DOHH2 (cell line): Measurements from ENCODE around the gene FHOD1.

Source experiments
- H3F3A ChIP-seq: fragments of 200-600 bp; sonication (generic), shearing (Covaris generic); 2 replicates; pipeline ENCODE4 v1.6.0; 2016; ENCODE audit warnings: antibody characterized with exemption, mild to moderate bottlenecking; ENCODE audit not compliant: control insufficient read depth, insufficient read depth
- H3K27ac ChIP-seq: fragments of 200-600 bp; sonication (generic); 2 replicates; pipeline ENCODE4 v1.5.1; 2014; ENCODE audit warnings: low read depth, mild to moderate bottlenecking, low read length, moderate library complexity
- H3K27me3 ChIP-seq: fragments of 200-600 bp; sonication (generic); 2 replicates; pipeline ENCODE4 v1.6.1; 2014; ENCODE audit warnings: mild to moderate bottlenecking, low read length, mixed read lengths; ENCODE audit not compliant: control insufficient read depth
- H3K36me3 ChIP-seq: fragments of 200-600 bp; sonication (generic); 2 replicates; pipeline ENCODE4 v1.6.1; 2014; ENCODE audit warnings: mild to moderate bottlenecking, low read length, moderate library complexity, mixed read lengths; ENCODE audit not compliant: control insufficient read depth
- H3K4me1 ChIP-seq: fragments of 200-600 bp; sonication (generic); 2 replicates; pipeline ENCODE4 v1.6.1; 2014; ENCODE audit warnings: mild to moderate bottlenecking, low read length, mixed read lengths; ENCODE audit not compliant: control insufficient read depth
- H3K4me2 ChIP-seq: fragments of 200-600 bp; sonication (generic); 2 replicates; pipeline ENCODE4 v1.6.0; 2014; ENCODE audit warnings: mild to moderate bottlenecking, low read length, moderate library complexity
- H3K4me3 ChIP-seq: fragments of 200-600 bp; sonication (generic); 2 replicates; pipeline ENCODE4 v1.5.1; 2014; ENCODE audit warnings: mild to moderate bottlenecking, low read length, mixed read lengths
- H3K79me2 ChIP-seq: fragments of 200-600 bp; sonication (generic); 2 replicates; pipeline ENCODE4 v1.6.1; 2014; ENCODE audit warnings: mild to moderate bottlenecking, low read length, mixed read lengths; ENCODE audit not compliant: control insufficient read depth
- H3K9me2 ChIP-seq: fragments of 200-600 bp; sonication (generic); replicated peaks from 2 replicates; pipeline ENCODE4 v1.6.1; 2014; ENCODE audit warnings: mild to moderate bottlenecking, low read length, mixed read lengths; ENCODE audit not compliant: control insufficient read depth
- H3K9me3 ChIP-seq: fragments of 200-600 bp; sonication (generic); 2 replicates; pipeline ENCODE4 v1.6.1; 2014; ENCODE audit warnings: antibody characterized with exemption, low read length, mixed read lengths; ENCODE audit not compliant: control insufficient read depth, insufficient read depth
- H4K20me1 ChIP-seq: fragments of 200-600 bp; sonication (generic); 2 replicates; pipeline ENCODE4 v1.6.0; 2014; ENCODE audit warnings: low read depth, mild to moderate bottlenecking, antibody characterized with exemption, low read length, moderate library complexity; ENCODE audit not compliant: control insufficient read depth, insufficient read depth
- EZH2phosphoT487 ChIP-seq: fragments of 200-600 bp; sonication (generic); IDR thresholded peaks from 2 replicates; pipeline ENCODE4 v1.6.1; 2017; ENCODE audit warnings: borderline replicate concordance, mild to moderate bottlenecking, antibody characterized with exemption, low read length, moderate library complexity, mixed read lengths
- TF ChIP-seq, protein P1 (sequence below): fragments of 200-600 bp; sonication (generic); IDR thresholded peaks from one replicate; pipeline ENCODE4 v1.5.1; 2014; ENCODE audit warnings: antibody characterized with exemption, mild to moderate bottlenecking, low read depth, low read length; ENCODE audit not compliant: poor library complexity, severe bottlenecking

FHOD1 gene

DNA sequence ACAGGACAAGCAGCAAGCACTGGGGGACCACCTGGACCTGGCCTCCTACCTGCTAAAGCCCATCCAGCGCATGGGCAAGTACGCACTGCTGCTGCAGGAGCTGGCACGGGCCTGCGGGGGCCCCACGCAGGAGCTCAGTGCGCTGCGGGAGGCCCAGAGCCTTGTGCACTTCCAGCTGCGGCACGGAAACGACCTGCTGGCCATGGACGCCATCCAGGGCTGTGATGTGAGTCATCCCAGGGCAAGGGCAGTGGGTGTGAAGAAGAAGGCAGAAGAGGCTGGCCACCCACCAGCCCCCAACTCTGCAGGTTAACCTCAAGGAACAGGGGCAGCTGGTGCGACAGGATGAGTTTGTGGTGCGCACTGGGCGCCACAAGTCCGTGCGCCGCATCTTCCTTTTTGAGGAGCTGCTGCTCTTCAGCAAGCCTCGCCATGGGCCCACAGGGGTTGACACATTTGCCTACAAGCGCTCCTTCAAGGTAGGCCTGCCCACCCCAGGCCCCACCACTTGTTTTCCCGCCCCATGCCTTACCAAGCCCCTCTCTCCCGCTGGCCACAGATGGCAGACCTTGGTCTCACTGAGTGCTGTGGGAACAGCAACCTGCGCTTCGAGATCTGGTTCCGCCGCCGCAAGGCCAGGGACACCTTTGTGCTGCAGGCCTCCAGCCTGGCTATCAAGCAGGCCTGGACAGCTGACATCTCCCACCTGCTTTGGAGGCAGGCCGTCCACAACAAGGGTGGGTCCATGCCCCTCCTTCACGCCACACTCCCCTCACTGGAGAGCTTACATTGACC is 39.4 kb upstream of the FHOD1 start:
- no peak overlapping the region for H3K27ac ChIP-seq
- no peaks in the 10 kb centered on the region for H3K36me3 ChIP-seq
- H3K79me2 ChIP-seq: no peaks in the 10 kb centered on the region
- H3K4me2 ChIP-seq: no peak overlapping the region
- H3K9me2 ChIP-seq: no peaks in the 10 kb centered on the region
- H3K27me3 ChIP-seq: no peaks in the 10 kb centered on the region
- no peaks in the 10 kb centered on the region for H4K20me1 ChIP-seq
- TF ChIP-seq EZH2phosphoT487: no peak
- TF ChIP-seq, protein P1, sequence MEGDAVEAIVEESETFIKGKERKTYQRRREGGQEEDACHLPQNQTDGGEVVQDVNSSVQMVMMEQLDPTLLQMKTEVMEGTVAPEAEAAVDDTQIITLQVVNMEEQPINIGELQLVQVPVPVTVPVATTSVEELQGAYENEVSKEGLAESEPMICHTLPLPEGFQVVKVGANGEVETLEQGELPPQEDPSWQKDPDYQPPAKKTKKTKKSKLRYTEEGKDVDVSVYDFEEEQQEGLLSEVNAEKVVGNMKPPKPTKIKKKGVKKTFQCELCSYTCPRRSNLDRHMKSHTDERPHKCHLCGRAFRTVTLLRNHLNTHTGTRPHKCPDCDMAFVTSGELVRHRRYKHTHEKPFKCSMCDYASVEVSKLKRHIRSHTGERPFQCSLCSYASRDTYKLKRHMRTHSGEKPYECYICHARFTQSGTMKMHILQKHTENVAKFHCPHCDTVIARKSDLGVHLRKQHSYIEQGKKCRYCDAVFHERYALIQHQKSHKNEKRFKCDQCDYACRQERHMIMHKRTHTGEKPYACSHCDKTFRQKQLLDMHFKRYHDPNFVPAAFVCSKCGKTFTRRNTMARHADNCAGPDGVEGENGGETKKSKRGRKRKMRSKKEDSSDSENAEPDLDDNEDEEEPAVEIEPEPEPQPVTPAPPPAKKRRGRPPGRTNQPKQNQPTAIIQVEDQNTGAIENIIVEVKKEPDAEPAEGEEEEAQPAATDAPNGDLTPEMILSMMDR: no peak
- H3F3A ChIP-seq: no peaks in the 10 kb centered on the region
- no peaks in the 10 kb centered on the region for H3K4me1 ChIP-seq
- no peaks in the 10 kb centered on the region for H3K9me3 ChIP-seq
- H3K4me3 ChIP-seq: no peak overlapping the region

DNA sequence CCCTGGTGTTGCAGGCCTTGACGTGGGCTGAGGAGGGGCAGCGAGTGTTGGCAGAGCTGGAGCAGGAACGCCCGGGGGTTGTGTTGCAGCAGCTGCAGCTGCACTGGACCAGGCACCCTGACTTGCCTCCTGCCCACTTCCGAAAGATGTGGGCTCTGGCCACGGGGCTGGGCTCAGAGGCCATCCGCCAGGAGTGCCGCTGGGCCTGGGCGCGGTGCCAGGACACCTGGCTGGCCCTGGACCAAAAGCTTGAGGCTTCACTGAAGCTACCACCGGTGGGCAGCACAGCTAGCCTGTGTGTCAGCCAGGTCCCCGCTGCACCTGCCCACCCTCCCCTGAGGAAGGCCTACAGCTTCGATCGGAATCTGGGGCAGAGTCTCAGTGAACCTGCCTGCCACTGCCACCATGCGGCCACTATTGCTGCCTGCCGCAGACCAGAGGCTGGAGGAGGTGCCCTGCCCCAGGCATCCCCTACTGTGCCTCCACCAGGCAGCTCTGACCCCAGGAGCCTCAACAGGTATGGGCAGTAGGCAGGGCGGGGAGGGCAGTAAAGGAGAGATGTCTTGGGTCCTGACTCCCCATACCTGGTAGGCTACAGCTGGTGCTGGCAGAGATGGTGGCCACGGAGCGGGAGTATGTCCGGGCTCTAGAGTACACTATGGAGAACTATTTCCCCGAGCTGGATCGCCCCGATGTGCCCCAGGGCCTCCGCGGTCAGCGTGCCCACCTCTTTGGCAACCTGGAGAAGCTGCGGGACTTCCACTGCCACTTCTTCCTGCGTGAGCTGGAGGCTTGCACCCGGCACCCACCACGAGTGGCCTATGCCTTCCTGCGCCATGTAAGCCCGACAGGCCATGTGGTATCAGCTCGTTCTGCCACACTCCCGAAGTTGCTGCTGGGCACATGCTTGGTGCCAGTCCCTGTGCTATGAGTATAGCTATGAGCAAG is 37.7 kb upstream of the FHOD1 start:
- no peak overlapping the region for H3K4me2 ChIP-seq
- H3F3A ChIP-seq: no peaks in the 10 kb centered on the region
- H3K4me1 ChIP-seq: no peaks in the 10 kb centered on the region
- no peaks in the 10 kb centered on the region for H3K9me3 ChIP-seq
- TF ChIP-seq EZH2phosphoT487: no peak
- TF ChIP-seq, protein P1: no peak
- H3K9me2 ChIP-seq: no peaks in the 10 kb centered on the region
- H3K79me2 ChIP-seq: no peaks in the 10 kb centered on the region
- no peaks in the 10 kb centered on the region for H3K36me3 ChIP-seq
- H4K20me1 ChIP-seq: no peaks in the 10 kb centered on the region
- no peak overlapping the region for H3K4me3 ChIP-seq
- no peaks in the 10 kb centered on the region for H3K27me3 ChIP-seq
- no peak overlapping the region for H3K27ac ChIP-seq

DNA sequence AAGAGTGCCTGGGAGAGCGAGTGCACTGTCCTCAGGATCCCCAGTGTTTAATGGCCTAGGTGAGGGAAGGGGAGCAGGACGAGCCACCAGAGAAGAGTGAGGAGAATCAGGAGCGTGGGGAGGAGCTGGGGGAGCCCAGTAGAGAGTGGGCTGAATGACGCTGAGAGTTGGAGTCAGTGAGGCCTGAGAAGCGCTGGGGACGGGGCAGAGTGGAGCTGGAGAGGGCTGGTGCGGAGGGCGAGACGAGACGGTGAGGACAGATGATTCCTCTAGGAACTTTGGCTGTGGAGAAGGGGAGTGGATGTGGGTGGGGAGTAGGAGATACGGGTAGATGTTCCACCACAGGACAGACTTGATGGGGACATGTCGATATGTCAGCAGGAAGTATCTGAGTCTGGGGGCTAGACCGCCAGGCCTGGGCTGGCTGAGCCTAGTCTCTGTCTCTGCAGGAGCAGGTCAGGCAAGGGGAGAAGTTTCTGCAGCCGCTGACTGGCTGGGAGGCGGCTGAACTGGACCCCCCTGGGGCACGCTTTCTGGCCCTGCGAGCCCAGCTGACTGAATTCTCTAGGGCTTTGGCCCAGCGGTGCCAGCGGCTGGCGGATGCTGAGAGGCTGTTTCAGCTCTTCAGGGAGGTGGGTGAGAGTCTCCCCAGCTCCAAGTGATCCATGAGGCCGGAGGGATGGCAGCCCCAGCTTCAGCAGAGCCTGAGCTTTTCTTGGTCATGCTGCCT is 36.7 kb upstream of the FHOD1 start:
- Histone ChIP-seq H3K27ac (no peak overlapping the region), H3K36me3 (no peaks in the 10 kb centered on the region), H3F3A (no peaks in the 10 kb centered on the region), H3K9me2 (no peaks in the 10 kb centered on the region), H3K27me3 (no peaks in the 10 kb centered on the region), H3K4me3 (no peak overlapping the region), H4K20me1 (no peaks in the 10 kb centered on the region), H3K4me1 (peaks cover 4% of the 10 kb centered on the region; the same call in 1 of the 2 replicates), H3K9me3 (no peaks in the 10 kb centered on the region), H3K79me2 (no peaks in the 10 kb centered on the region), H3K4me2 (no peak overlapping the region)
- TF ChIP-seq, protein P1: no peak
- no peak for TF ChIP-seq EZH2phosphoT487
